GM23338 (cell line): ENCODE measurements around the gene GPR162.

Source experiments
- CTCF ChIP-seq, 2 experiments: fragments of 200-600 bp in 1 of 2; sonication (generic) in 1 of 2; conservative IDR thresholded peaks; 2 replicates each; pipeline versions ENCODE4 v1.5.1 to v1.6.1; 2016 to 2017; ENCODE audit warnings: antibody characterized with exemption in 2 of 2, low read depth in 2 of 2, mild to moderate bottlenecking in 2 of 2, moderate library complexity in 1 of 2
- POLR2AphosphoS5 ChIP-seq: IDR thresholded peaks from 2 replicates; pipeline ENCODE4 v1.6.1; 2016; ENCODE audit warnings: antibody characterized with exemption, low read depth
- STAT1 ChIP-seq: IDR thresholded peaks from one replicate; pipeline ENCODE4 v1.6.1; 2016; ENCODE audit warnings: antibody characterized with exemption; ENCODE audit not compliant: unreplicated experiment

GRCh38 chr12:6860942-6861341 lies 39.3 kb downstream of the GPR162 start:
- TF ChIP-seq STAT1 (no peak), CTCF (conservative IDR thresholded peaks at IDR 0.05; ENCODE audit: low read depth in 2 of 2) (no peak), POLR2AphosphoS5 (no peak)
